IMR-90 (cell line): ENCODE measurements around the gene RPS27. TPM values are rescaled to one million over a fixed set of nuclear protein-coding genes. Genes with fewer than 3 reads are reported as not detected.

Source experiments
- ATAC-seq: fragments of 200-7000 bp; cut with Tn5 transposase; 2 replicates; pipeline ENCODE4 v1.9.1; 2020; ENCODE audit warnings: low read depth, mild to moderate bottlenecking, moderate library complexity
- BruUV-seq: library from RNA; stranded (reverse); fragments of 400-500 nt; replicated peaks from 2 replicates; lab custom pipeline; 2021; lab: Mats Ljungman, UMichigan
- CTCF ChIA-PET: fragments of 300-600 bp; formaldehyde crosslinking; extraction: SDS; loops from one replicate; lab custom pipeline; 2021; ENCODE audit warnings: antibody characterized with exemption; lab: Yijun Ruan, JAX
- POLR2A ChIA-PET: fragments of 300-600 bp; sonication (Branson Sonifier 250); formaldehyde crosslinking; loops from one replicate; lab custom pipeline; 2022; ENCODE audit warnings: antibody characterized with exemption; ENCODE audit not compliant: unreplicated experiment; lab: Charles Lee
- DNase-seq: peaks from one replicate; pipeline ENCODE4 v3.0.0; 2013
- H2AFZ ChIP-seq: replicated peaks from 2 replicates; pipeline ENCODE3; 2013; ENCODE audit warnings: low read length, mild to moderate bottlenecking; ENCODE audit not compliant: poor library complexity
- H2AK5ac ChIP-seq: 2 replicates; pipeline ENCODE4 v1.6.1; 2013; ENCODE audit warnings: low read depth, low read length, inconsistent platforms
- H2AK9ac ChIP-seq: replicated peaks from 2 replicates; pipeline ENCODE3; 2013; ENCODE audit warnings: mild to moderate bottlenecking, low read depth, low read length, moderate library complexity; ENCODE audit not compliant: poor library complexity
- H2BK120ac ChIP-seq: 2 replicates; pipeline ENCODE4 v1.6.1; 2013; ENCODE audit warnings: low read depth, low read length, inconsistent platforms
- H2BK15ac ChIP-seq: 3 replicates; pipeline ENCODE4 v1.6.1; 2013; ENCODE audit warnings: low read depth, low read length, inconsistent platforms
- H2BK20ac ChIP-seq: 2 replicates; pipeline ENCODE4 v1.6.1; 2013; ENCODE audit warnings: low read depth, mild to moderate bottlenecking, inconsistent platforms, low read length, moderate library complexity
- H2BK5ac ChIP-seq: 2 replicates; pipeline ENCODE4 v1.6.1; 2013; ENCODE audit warnings: mild to moderate bottlenecking, low read depth, low read length, inconsistent platforms; ENCODE audit not compliant: poor library complexity, severe bottlenecking
- H3K14ac ChIP-seq: replicated peaks from 2 replicates; pipeline ENCODE4 v1.6.1; 2013; ENCODE audit warnings: low read depth, low read length, inconsistent platforms
- H3K18ac ChIP-seq: 2 replicates; pipeline ENCODE4 v1.6.1; 2013; ENCODE audit warnings: low read depth, low read length, control low read depth
- H3K23ac ChIP-seq: 2 replicates; pipeline ENCODE4 v1.6.1; 2013; ENCODE audit warnings: low read depth, low read length, inconsistent platforms
- H3K27ac ChIP-seq: 2 replicates; pipeline ENCODE4 v1.5.1; 2013; ENCODE audit warnings: mild to moderate bottlenecking, control low read depth, low read length; ENCODE audit not compliant: insufficient read depth
- H3K27me3 ChIP-seq: 2 replicates; pipeline ENCODE4 v1.6.1; 2013; ENCODE audit warnings: low read length; ENCODE audit not compliant: control insufficient read depth, insufficient read depth
- H3K36me3 ChIP-seq: 2 replicates; pipeline ENCODE4 v1.6.1; 2013; ENCODE audit warnings: low read length, mixed read lengths; ENCODE audit not compliant: control insufficient read depth, insufficient read depth
- H3K4ac ChIP-seq: 2 replicates; pipeline ENCODE4 v1.6.1; 2013; ENCODE audit warnings: low read depth, low read length, inconsistent platforms
- H3K4me1 ChIP-seq: 2 replicates; pipeline ENCODE4 v1.6.1; 2013; ENCODE audit warnings: low read length, mixed read lengths; ENCODE audit not compliant: control insufficient read depth, insufficient read depth
- H3K4me2 ChIP-seq: 2 replicates; pipeline ENCODE4 v1.6.1; 2013; ENCODE audit warnings: low read depth, mild to moderate bottlenecking, control low read depth, low read length, moderate library complexity
- H3K4me3 ChIP-seq: 2 replicates; pipeline ENCODE4 v1.5.1; 2013; ENCODE audit warnings: low read depth, mild to moderate bottlenecking, control low read depth, low read length, moderate library complexity; ENCODE audit not compliant: insufficient read depth
- H3K56ac ChIP-seq: 2 replicates; pipeline ENCODE4 v1.6.1; 2013; ENCODE audit warnings: low read length, inconsistent platforms; ENCODE audit not compliant: insufficient read depth; ENCODE audit errors: extremely low read depth
- H3K79me1 ChIP-seq, 2 experiments: 2 replicates each; pipeline ENCODE4 v1.6.1; 2013; ENCODE audit warnings: low read length in 2 of 2, inconsistent platforms in 1 of 2, low read depth in 1 of 2
- H3K9ac ChIP-seq: 2 replicates; pipeline ENCODE4 v1.6.1; 2013; ENCODE audit warnings: low read depth, low read length, control low read depth
- H3K9me1 ChIP-seq: 2 replicates; pipeline ENCODE4 v1.6.1; 2013; ENCODE audit warnings: low read length, inconsistent platforms; ENCODE audit not compliant: insufficient read depth
- H3K9me3 ChIP-seq: 2 replicates; pipeline ENCODE4 v1.6.1; 2013; ENCODE audit warnings: low read length; ENCODE audit not compliant: control insufficient read depth, insufficient read depth
- H4K20me1 ChIP-seq: 2 replicates; pipeline ENCODE4 v1.6.1; 2013; ENCODE audit warnings: low read length, inconsistent platforms; ENCODE audit not compliant: insufficient read depth
- H4K5ac ChIP-seq: 2 replicates; pipeline ENCODE4 v1.6.1; 2013; ENCODE audit warnings: mild to moderate bottlenecking, low read depth, low read length, control low read depth
- H4K8ac ChIP-seq, 2 experiments: 2 replicates each; pipeline ENCODE4 v1.6.1; 2013; ENCODE audit warnings: low read depth in 2 of 2, low read length in 2 of 2, control low read depth in 1 of 2, inconsistent platforms in 1 of 2
- H4K91ac ChIP-seq: 2 replicates; pipeline ENCODE4 v1.6.1; 2013; ENCODE audit warnings: low read depth, low read length, inconsistent platforms; ENCODE audit not compliant: insufficient read depth
- BHLHE40 ChIP-seq: fragments of 150-350 bp; IDR thresholded peaks from 2 replicates; pipeline ENCODE4 v1.6.1; 2016; ENCODE audit warnings: mild to moderate bottlenecking, low read depth, low read length
- CHD1 ChIP-seq: IDR thresholded peaks from 2 replicates; pipeline ENCODE4 v1.6.1; 2012; ENCODE audit warnings: low read depth, low read length, improper control_type of control experiment
- CTCF ChIP-seq: conservative IDR thresholded peaks from 2 replicates; pipeline ENCODE4 v1.5.1; 2012; ENCODE audit warnings: mild to moderate bottlenecking, low read depth, low read length, improper control_type of control experiment
- ELK1 ChIP-seq: fragments of 150-350 bp; IDR thresholded peaks from 2 replicates; pipeline ENCODE4 v1.6.1; 2016; ENCODE audit warnings: low read depth, mild to moderate bottlenecking, low read length, moderate library complexity, borderline replicate concordance
- MAFK ChIP-seq: IDR thresholded peaks from 2 replicates; pipeline ENCODE4 v1.6.1; 2012; ENCODE audit warnings: low read depth, low read length, improper control_type of control experiment
- MAZ ChIP-seq: IDR thresholded peaks from 2 replicates; pipeline ENCODE4 v1.6.1; 2012; ENCODE audit warnings: low read depth, mild to moderate bottlenecking, low read length, improper control_type of control experiment, moderate library complexity, borderline replicate concordance
- MXI1 ChIP-seq: IDR thresholded peaks from 2 replicates; pipeline ENCODE4 v1.6.1; 2012; ENCODE audit warnings: low read depth, mild to moderate bottlenecking, low read length, moderate library complexity, borderline replicate concordance
- NFE2L2 ChIP-seq: fragments of 150-350 bp; IDR thresholded peaks from 2 replicates; pipeline ENCODE4 v1.6.1; 2016; ENCODE audit warnings: low read depth, mild to moderate bottlenecking, low read length
- POLR2A ChIP-seq: IDR thresholded peaks from 2 replicates; pipeline ENCODE4 v1.6.1; 2012; ENCODE audit warnings: mild to moderate bottlenecking, low read depth, low read length
- RAD21 ChIP-seq: IDR thresholded peaks from 2 replicates; pipeline ENCODE4 v1.6.1; 2012; ENCODE audit warnings: low read length, improper control_type of control experiment
- RCOR1 ChIP-seq: IDR thresholded peaks from 2 replicates; pipeline ENCODE4 v1.6.1; 2012; ENCODE audit warnings: mild to moderate bottlenecking, low read length, improper control_type of control experiment; ENCODE audit not compliant: insufficient replicate concordance
- RFX5 ChIP-seq: IDR thresholded peaks from 2 replicates; pipeline ENCODE4 v1.8.0; 2012; ENCODE audit warnings: low read depth, mild to moderate bottlenecking, low read length, moderate library complexity
- USF2 ChIP-seq: fragments of 150-350 bp; IDR thresholded peaks from 2 replicates; pipeline ENCODE4 v1.6.1; 2017; ENCODE audit warnings: mild to moderate bottlenecking, antibody characterized with exemption, low read length, low read depth
- WGBS, 2 experiments: methylation state at CpG; one replicate each; pipeline versions ENCODE4 v1.1.5 to v1.1.7; 2013; ENCODE audit warnings: missing lambda C conversion rate in 2 of 2; ENCODE audit not compliant: insufficient read length in 1 of 2; ENCODE audit errors: extremely low coverage in 2 of 2; 5-methylcytosine and 5-hydroxymethylcytosine counted together
- dilution Hi-C: fragments of 300-500 bp; cut with HindIII; formaldehyde crosslinking; loops from one replicate; pipeline ENCODE4 v1.14.3; 2018; ENCODE audit warnings: low sequenced_read_pairs; ENCODE audit not compliant: unreplicated experiment
- in situ Hi-C: fragments of 300-500 bp; cut with MboI; formaldehyde crosslinking; loops from 3 replicates; pipeline ENCODE4 v1.14.3; 2019; ENCODE audit warnings: low sequenced_read_pairs, inconsistent platforms, mixed read lengths
- intact Hi-C: fragments of 100-400 bp; cut with micrococcal nuclease; formaldehyde crosslinking; loops from 2 replicates; pipeline ENCODE4 v1.10.0; 2022
- polyA plus RNA-seq, 3 experiments: library from polyadenylated mRNA; depleted of rRNA; stranded (reverse); fragments of >200 nt; gene quantifications; 2 replicates each; pipeline ENCODE4 v1.2.3, GENCODE V29; 2012; ENCODE audit warnings: low replicate concordance in 1 of 3
- total RNA-seq: library from RNA; depleted of rRNA; stranded (reverse); fragments of >200 nt; gene quantifications from 2 replicates; pipeline ENCODE4 v1.2.3, GENCODE V29; 2012

RPS27 gene
- total and polyA plus RNA-seq, 2 of the 4 experiments (the other 2 are of a cell fraction): 320 to 6,236 TPM

GRCh38 chr1:153978274-153978909 is 12.2 kb upstream of the RPS27 start:
- Histone ChIP-seq H4K5ac (peak overlapping the region; percentile 8; the same call in 1 of the 2 replicates), H3K14ac (peak overlapping the region; percentile 97), H3K4me2 (peak overlapping the region; percentile 82), H2BK120ac (no peak overlapping the region), H2AFZ (no peak overlapping the region), H2BK15ac (no peak overlapping the region), H3K36me3 (peaks cover 38% of the 10 kb centered on the region), H2BK20ac (no peak overlapping the region), H3K79me1 (peaks cover 20 to 52% of the 10 kb centered on the region in 2 experiments), H3K56ac (0 out of 2 replicates have a peak overlapping the region, but pooled peaks have one; percentile 54), H3K18ac (no peak overlapping the region), H2AK5ac (no peak overlapping the region), H3K23ac (peak overlapping the region; percentile 100; the same call in 1 of the 2 replicates), H2AK9ac (no peak overlapping the region), H3K9ac (peak overlapping the region; percentile 69; the same call in 1 of the 2 replicates), H3K4me1 (no peaks in the 10 kb centered on the region; the same call in 1 of the 2 replicates), H4K8ac (peak overlapping the region; percentile 51 to 96), H4K20me1 (no peaks in the 10 kb centered on the region), H3K27ac (no peak overlapping the region), H3K27me3 (no peaks in the 10 kb centered on the region), H2BK5ac (peak overlapping the region; percentile 59), H3K9me1 (peaks cover 17% of the 10 kb centered on the region), H3K4ac (peak overlapping the region; percentile 95; the same call in 1 of the 2 replicates), H3K4me3 (peak overlapping the region; percentile 65), H3K9me3 (no peaks in the 10 kb centered on the region), H4K91ac (no peak overlapping the region)
- POLR2A ChIA-PET: no interaction called here
- ATAC-seq (no peak), DNase-seq (no peak)
- CTCF ChIA-PET: interaction anchor here (1.0 kb wide), 1 partner anchor 11 kb away, joined by 4 read pairs; the partner anchor contains the start of gene CREB3L4
- intact Hi-C loops: no loop called here
- 70% methylated on average over 5 of the region's 9 CpGs; no CpG with 5 or more reads in 1 of the 2 experiments for WGBS, 2 experiments
- dilution Hi-C loops: no loop called here
- no peak for TF ChIP-seq POLR2A
- no peak for TF ChIP-seq MAZ
- TF ChIP-seq CTCF: no peak
- no peak for TF ChIP-seq CHD1
- no peak for TF ChIP-seq MAFK
- TF ChIP-seq MXI1: no peak
- no peak for TF ChIP-seq RFX5
- no peak for TF ChIP-seq BHLHE40
- TF ChIP-seq NFE2L2: no peak
- no peak for TF ChIP-seq RAD21
- TF ChIP-seq RCOR1: no peak
- no peak for TF ChIP-seq USF2
- TF ChIP-seq ELK1: no peak
- in situ Hi-C loops: loop anchor here (10.0 kb wide), 1 partner anchor 304 kb away; the partner anchor contains the start of genes ILF2 and NPR1
- no TSS peak for BruUV-seq
